Measurements from ENCODE around the gene ARHGAP24. TPM values are rescaled to one million over a fixed set of nuclear protein-coding genes. Genes with fewer than 3 reads are reported as not detected.
A peak's percentile ranks its signal among the peaks of the same experiment; 100 is the strongest.

ARHGAP24 gene
- total and polyA plus RNA-seq, 12 donors, result 6.7 to 35.5 (median 23.9) TPM

DNA sequence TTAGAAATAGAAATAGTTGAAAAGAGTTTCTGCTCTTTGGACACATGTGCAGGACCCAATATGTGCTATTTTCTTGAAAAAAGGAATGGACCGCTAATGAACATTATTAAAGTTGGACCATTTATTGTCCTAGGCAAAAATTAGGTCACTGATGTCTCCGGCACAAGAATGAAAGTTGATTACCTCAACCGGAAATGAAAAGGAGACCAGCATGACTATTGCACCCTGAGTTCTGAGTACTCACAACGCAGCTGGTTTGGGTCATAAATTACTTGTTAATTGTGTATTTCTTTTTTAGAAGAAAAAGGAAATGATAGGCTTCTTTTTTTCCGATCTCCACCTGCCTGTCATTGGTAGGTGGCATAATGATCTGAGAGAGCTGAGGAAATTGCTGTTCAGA lies 232.7 kb downstream of the ARHGAP24 start:
- WGBS, 2 donors, result 54 to 68% methylated on average over 5 of the region's 5 CpGs
- peak overlapping the region in 5 of 10 donors; percentile 2 to 51 (median 23) for H3K27ac ChIP-seq
- H3K4me3 ChIP-seq, result no peak overlapping the region
- peak in 3 of 8 donors; percentile 39 to 70 (median 52) for ATAC-seq
- no peak for DNase-seq
- TF ChIP-seq, protein P1, sequence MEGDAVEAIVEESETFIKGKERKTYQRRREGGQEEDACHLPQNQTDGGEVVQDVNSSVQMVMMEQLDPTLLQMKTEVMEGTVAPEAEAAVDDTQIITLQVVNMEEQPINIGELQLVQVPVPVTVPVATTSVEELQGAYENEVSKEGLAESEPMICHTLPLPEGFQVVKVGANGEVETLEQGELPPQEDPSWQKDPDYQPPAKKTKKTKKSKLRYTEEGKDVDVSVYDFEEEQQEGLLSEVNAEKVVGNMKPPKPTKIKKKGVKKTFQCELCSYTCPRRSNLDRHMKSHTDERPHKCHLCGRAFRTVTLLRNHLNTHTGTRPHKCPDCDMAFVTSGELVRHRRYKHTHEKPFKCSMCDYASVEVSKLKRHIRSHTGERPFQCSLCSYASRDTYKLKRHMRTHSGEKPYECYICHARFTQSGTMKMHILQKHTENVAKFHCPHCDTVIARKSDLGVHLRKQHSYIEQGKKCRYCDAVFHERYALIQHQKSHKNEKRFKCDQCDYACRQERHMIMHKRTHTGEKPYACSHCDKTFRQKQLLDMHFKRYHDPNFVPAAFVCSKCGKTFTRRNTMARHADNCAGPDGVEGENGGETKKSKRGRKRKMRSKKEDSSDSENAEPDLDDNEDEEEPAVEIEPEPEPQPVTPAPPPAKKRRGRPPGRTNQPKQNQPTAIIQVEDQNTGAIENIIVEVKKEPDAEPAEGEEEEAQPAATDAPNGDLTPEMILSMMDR (IDR thresholded peaks at IDR 0.05), result no peak
- H3K4me1 ChIP-seq, result peaks cover 0 to 34% (median 15%) of the 10 kb centered on the region in 9 donors
- no peaks in the 10 kb centered on the region for H3K27me3 ChIP-seq
- no peaks in the 10 kb centered on the region for H3K36me3 ChIP-seq
- H3K9me3 ChIP-seq, result peaks cover 0 to 6% (median 0%) of the 10 kb centered on the region in 11 donors
- intact Hi-C loops (cut with DNase I), result no loop called here

DNA sequence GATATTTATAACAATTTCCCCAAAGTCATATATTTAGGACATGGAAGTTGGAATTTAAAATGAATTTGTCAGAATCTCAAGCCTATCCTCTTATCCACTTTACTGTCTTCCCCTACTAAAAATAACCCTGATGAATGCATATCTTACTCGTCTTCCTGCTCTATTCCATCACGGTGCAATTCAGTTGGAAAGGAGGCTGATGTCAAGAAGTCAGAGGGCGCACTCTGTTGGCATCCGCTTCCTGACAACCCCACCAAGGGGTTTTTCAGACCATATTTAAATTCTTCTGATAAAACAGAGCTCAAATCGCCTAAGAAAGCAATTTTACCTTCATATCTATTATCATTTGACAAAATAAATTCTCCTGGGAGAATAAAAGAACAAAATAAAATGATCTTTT lies 233.5 kb downstream of the ARHGAP24 start:
- DNase-seq, result no peak
- Histone ChIP-seq H3K4me1 (peaks cover 0 to 25% (median 15%) of the 10 kb centered on the region in 9 donors), H3K4me3 (no peak overlapping the region)

DNA sequence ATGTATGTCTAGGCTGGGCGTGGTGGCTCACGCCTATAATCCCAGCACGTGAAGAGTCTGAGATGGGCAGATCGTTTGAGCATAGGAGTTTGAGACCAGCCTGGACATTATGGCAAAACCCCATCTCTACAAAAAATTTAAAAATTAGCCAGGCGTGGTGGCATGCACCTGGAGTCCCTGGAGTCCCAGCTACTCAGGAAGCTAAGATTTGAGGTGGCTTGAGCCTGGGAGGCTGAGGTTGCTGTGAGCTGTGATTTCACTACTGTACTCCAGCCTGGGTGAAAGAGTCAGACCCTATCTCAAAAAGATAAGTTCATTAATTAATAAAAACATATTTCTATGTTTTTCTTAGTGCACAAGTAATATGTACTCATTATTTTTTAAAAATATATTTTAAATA lies 238.1 kb downstream of the ARHGAP24 start:
- TF ChIP-seq, protein P1 (IDR thresholded peaks at IDR 0.05), result no peak
- no peak overlapping the region for H3K4me3 ChIP-seq
- intact Hi-C loops (cut with DNase I), result no loop called here

More for the DNA sequence above, 233.5 kb downstream of the ARHGAP24 start:
- ATAC-seq, result peak in 1 of 8 donors; percentile 49
- no peaks in the 10 kb centered on the region for H3K27me3 ChIP-seq
- intact Hi-C loops (cut with DNase I), result no loop called here
- H3K9me3 ChIP-seq, result peaks cover 0 to 6% (median 0%) of the 10 kb centered on the region in 11 donors
- TF ChIP-seq, protein P1 (IDR thresholded peaks at IDR 0.05), result no peak
- peak overlapping the region in 3 of 10 donors; percentile 17 to 51 (median 46) for H3K27ac ChIP-seq
- WGBS, 2 donors, result 38 to 41% methylated on average over 5 of the region's 5 CpGs
- no peaks in the 10 kb centered on the region for H3K36me3 ChIP-seq

DNA sequence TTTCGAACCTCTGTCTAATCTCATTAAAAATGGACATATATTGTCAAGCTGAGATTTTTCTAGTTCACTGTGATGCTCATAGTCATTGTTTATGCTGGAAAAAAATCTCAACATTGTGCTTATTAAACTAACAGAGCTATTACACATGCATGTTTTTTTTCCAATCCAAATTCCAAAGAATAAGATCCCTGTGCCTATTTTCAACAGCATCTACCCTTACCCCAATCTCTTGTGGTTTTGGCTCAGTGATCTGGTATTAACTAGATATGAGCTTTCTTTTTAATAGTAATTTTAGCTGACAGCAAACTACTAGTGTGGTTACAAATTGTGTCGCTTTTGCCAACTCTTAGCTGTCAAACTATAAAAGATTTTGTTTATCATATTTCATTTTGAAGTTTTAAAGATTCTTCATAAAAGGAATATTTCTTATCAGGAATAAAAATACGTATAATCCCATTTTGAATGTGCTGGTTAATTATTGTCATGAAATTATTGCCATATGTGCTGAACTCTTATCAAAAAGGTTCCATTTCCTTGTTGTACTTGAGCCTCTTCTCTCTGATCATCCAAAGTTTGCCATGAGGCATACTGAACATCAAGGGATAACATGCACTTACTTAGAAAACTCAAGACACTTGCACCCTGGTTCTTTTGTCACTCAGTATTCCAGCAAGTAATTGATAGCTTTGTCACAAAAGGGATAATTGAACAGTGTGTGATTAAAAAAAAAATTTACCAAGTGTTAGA lies 241.2 kb downstream of the ARHGAP24 start:
- intact Hi-C loops (cut with DNase I), result no loop called here
- ATAC-seq (no peak), DNase-seq (no peak)
- Histone ChIP-seq H3K27me3 (no peaks in the 10 kb centered on the region), H3K9me3 (peaks cover 0 to 6% (median 0%) of the 10 kb centered on the region in 11 donors), H3K4me1 (peaks cover 0 to 32% (median 13%) of the 10 kb centered on the region in 9 donors), H3K4me3 (no peak overlapping the region), H3K27ac (peak overlapping the region in 1 of 10 donors; percentile 27), H3K36me3 (no peaks in the 10 kb centered on the region)
- TF ChIP-seq, protein P1 (IDR thresholded peaks at IDR 0.05), result no peak
- WGBS, 2 donors, result 57 to 60% methylated on average over 3 of the region's 3 CpGs

More for the DNA sequence above, 238.1 kb downstream of the ARHGAP24 start:
- DNase-seq (no peak), ATAC-seq (no peak)
- Histone ChIP-seq H3K27ac (no peak overlapping the region), H3K27me3 (no peaks in the 10 kb centered on the region), H3K36me3 (no peaks in the 10 kb centered on the region), H3K4me1 (peaks cover 0 to 42% (median 10%) of the 10 kb centered on the region in 9 donors), H3K9me3 (peaks cover 0 to 6% (median 0%) of the 10 kb centered on the region in 11 donors)
- 95 to 98% methylated on average over 5 of the region's 5 CpGs for WGBS, 2 donors
